Stomach (tissue), 9 donors: ENCODE data around the gene ZNF821. TPM values are rescaled to one million over a fixed set of nuclear protein-coding genes. Genes with fewer than 3 reads are reported as not detected.

Experiments
- DNase-seq, 2 donors: peaks; one replicate each; pipeline versions ENCODE4 v3.0.0 to v3.0.0-alpha.2; 2013 to 2019
- H3K27ac ChIP-seq, 5 donors: fragments of 200-600 bp in 4 of 5; sonication (generic) in 4 of 5; one replicate each; pipeline ENCODE4 v1.5.1; 2013 to 2019; ENCODE audit warnings: mild to moderate bottlenecking in 1 of 5, moderate library complexity in 1 of 5
- H3K27me3 ChIP-seq, 3 donors: fragments of 200-600 bp; sonication (generic); one replicate each; pipeline ENCODE4 v1.5.1; 2017 to 2019; ENCODE audit warnings: mixed run types in 1 of 3
- H3K36me3 ChIP-seq, 4 donors: fragments of 200-600 bp; sonication (generic); 1 replicate in 3 of 4; 2 replicates in 1 of 4; pipeline ENCODE4 v1.5.1; 2016 to 2019
- H3K4me1 ChIP-seq, 4 donors: fragments of 200-600 bp; sonication (generic); one replicate each; pipeline ENCODE4 v1.5.1; 2016 to 2019
- H3K4me3 ChIP-seq, 4 donors: fragments of 200-600 bp; sonication (generic) in 3 of 4; one replicate each; pipeline ENCODE4 v1.5.1; 2016 to 2019; ENCODE audit warnings: mild to moderate bottlenecking in 1 of 4
- H3K9me3 ChIP-seq, 4 donors: fragments of 200-600 bp; sonication (generic); one replicate each; pipeline ENCODE4 v1.5.1; 2016 to 2019
- CTCF ChIP-seq, 7 experiments: fragments of 450-650 bp in 4 of 7; fragments of 200-600 bp in 3 of 7; sonication (generic) in 3 of 7; IDR thresholded peaks; one replicate each; pipeline ENCODE4 v1.5.1; 2016 to 2019; ENCODE audit warnings: antibody characterized with exemption in 7 of 7, control low read depth in 2 of 7, mild to moderate bottlenecking in 1 of 7
- EP300 ChIP-seq: sonication (generic); formaldehyde crosslinking; IDR thresholded peaks from one replicate; pipeline ENCODE4 v1.6.1; 2017; ENCODE audit warnings: antibody characterized with exemption
- POLR2A ChIP-seq, 4 donors: fragments of 450-650 bp; IDR thresholded peaks; one replicate each; pipeline ENCODE4 v1.6.1; 2016; ENCODE audit warnings: antibody characterized with exemption in 4 of 4, control low read depth in 2 of 4, mild to moderate bottlenecking in 1 of 4, moderate library complexity in 1 of 4
- POLR2AphosphoS5 ChIP-seq, 3 donors: sonication (generic); formaldehyde crosslinking; IDR thresholded peaks; one replicate each; pipeline ENCODE4 v1.6.1; 2016; ENCODE audit warnings: antibody characterized with exemption in 3 of 3
- WGBS, 5 donors: extraction: QIAGEN DNeasy Blood & Tissue Kit in 3 of 5; methylation state at CpG; one replicate each; pipeline versions ENCODE4 v1.1.5 to v1.1.7; 2013 to 2018; 5-methylcytosine and 5-hydroxymethylcytosine counted together
- intact Hi-C: fragments of 100-400 bp; cut with DNase I; formaldehyde crosslinking; loops from one replicate; pipeline ENCODE4 v1.15.1; 2023; ENCODE audit warnings: low total_unique reads
- polyA plus RNA-seq, 3 donors: library from polyadenylated mRNA; stranded (reverse); fragments of 200-250 nt; gene quantifications; one replicate each; pipeline ENCODE4 v1.2.3, GENCODE V29; 2013
- total RNA-seq, 5 donors: library from RNA; depleted of rRNA; stranded (reverse); fragments of >200 nt; gene quantifications; one replicate each; pipeline versions ENCODE4 v1.1.0 to v1.2.3, GENCODE V29; 2014 to 2016
- donor health status: healthy with polysubstance abuse.
- donor health status: Bipolar disorder and iron deficiency.
- donor health status: healthy.

Gene ZNF821
- total and polyA plus RNA-seq, 8 donors: 0.45 to 240 (median 5.2) TPM

- no peak for TF ChIP-seq EP300
- TF ChIP-seq POLR2A (IDR thresholded peaks at IDR 0.05): no peak
- no peak for TF ChIP-seq POLR2AphosphoS5 (IDR thresholded peaks at IDR 0.05)
- TF ChIP-seq CTCF (IDR thresholded peaks at IDR 0.05): no peak
- Histone ChIP-seq H3K27ac (no peak overlapping the region), H3K27me3 (no peaks in the 10 kb centered on the region), H3K36me3 (peaks cover 43 to 84% (median 79%) of the 10 kb centered on the region in 4 donors), H3K4me1 (peaks cover 6 to 37% (median 17%) of the 10 kb centered on the region in 4 donors), H3K9me3 (no peaks in the 10 kb centered on the region), H3K4me3 (no peak overlapping the region)
- intact Hi-C loops: no loop called here
- WGBS, 5 donors: 92 to 96% (median 95%) methylated on average over 8 of the region's 8 CpGs
- no peak for DNase-seq
These were observed 32.2 kb downstream of the ZNF821 start for GRCh38 chr16:71851746-71852145.

- intact Hi-C loops: no loop called here
- WGBS, 5 donors: 81 to 96% (median 94%) methylated on average over 6 of the region's 6 CpGs
- no peak overlapping the region for H3K4me3 ChIP-seq
- no peaks in the 10 kb centered on the region for H3K27me3 ChIP-seq
- no peak overlapping the region for H3K27ac ChIP-seq
- H3K4me1 ChIP-seq: peaks cover 3 to 32% (median 26%) of the 10 kb centered on the region in 4 donors
- TF ChIP-seq POLR2AphosphoS5 (IDR thresholded peaks at IDR 0.05): no peak
- no peak for TF ChIP-seq EP300
- TF ChIP-seq POLR2A (IDR thresholded peaks at IDR 0.05): no peak
- TF ChIP-seq CTCF (IDR thresholded peaks at IDR 0.05): no peak
- H3K36me3 ChIP-seq: peaks cover 41 to 60% (median 59%) of the 10 kb centered on the region in 4 donors
- no peak for DNase-seq
- H3K9me3 ChIP-seq: no peaks in the 10 kb centered on the region
These were observed 35.4 kb downstream of the ZNF821 start for GRCh38 chr16:71848622-71849021.

GRCh38 chr16:71847096-71847495 is 36.9 kb downstream of the ZNF821 start:
- TF ChIP-seq CTCF (IDR thresholded peaks at IDR 0.05) (no peak), POLR2A (IDR thresholded peaks at IDR 0.05) (no peak), EP300 (no peak), POLR2AphosphoS5 (IDR thresholded peaks at IDR 0.05) (no peak)
- Histone ChIP-seq H3K4me1 (peaks cover 3 to 32% (median 25%) of the 10 kb centered on the region in 4 donors), H3K27ac (peak overlapping the region in 4 of 5 donors; percentile 90 to 96 (median 93)), H3K36me3 (peaks cover 37 to 44% (median 44%) of the 10 kb centered on the region in 4 donors), H3K9me3 (no peaks in the 10 kb centered on the region), H3K4me3 (peak overlapping the region; percentile 97 to 100 (median 99)), H3K27me3 (no peaks in the 10 kb centered on the region)
- intact Hi-C loops: no loop called here
- DNase-seq: no peak
- WGBS, 5 donors: 28 to 45% (median 41%) methylated on average over 3 of the region's 3 CpGs

GRCh38 chr16:71846431-71846830 is 37.6 kb downstream of the ZNF821 start:
- Histone ChIP-seq H3K4me3 (peak overlapping the region; percentile 97 to 100 (median 99)), H3K9me3 (no peaks in the 10 kb centered on the region), H3K27ac (peak overlapping the region; percentile 88 to 96 (median 92)), H3K27me3 (no peaks in the 10 kb centered on the region), H3K36me3 (peaks cover 32 to 38% (median 37%) of the 10 kb centered on the region in 4 donors), H3K4me1 (peaks cover 3 to 25% (median 23%) of the 10 kb centered on the region in 4 donors)
- peak in 1 of 2 donors; percentile 68 for DNase-seq
- intact Hi-C loops: no loop called here
- 0 to 1% (median 1%) methylated on average over 13 to 20 of the region's 20 CpGs for WGBS, 5 donors
- TF ChIP-seq CTCF (IDR thresholded peaks at IDR 0.05) (no peak), POLR2A (IDR thresholded peaks at IDR 0.05) (no peak), EP300 (no peak), POLR2AphosphoS5 (IDR thresholded peaks at IDR 0.05) (no peak)
